Measurements from ENCODE around the gene NEURL4. TPM values are rescaled to one million over a fixed set of nuclear protein-coding genes. Genes with fewer than 3 reads are reported as not detected.

Gene NEURL4
- total RNA-seq, 2 experiments from 2014 or later: 44.1 to 46.0 TPM

DNA sequence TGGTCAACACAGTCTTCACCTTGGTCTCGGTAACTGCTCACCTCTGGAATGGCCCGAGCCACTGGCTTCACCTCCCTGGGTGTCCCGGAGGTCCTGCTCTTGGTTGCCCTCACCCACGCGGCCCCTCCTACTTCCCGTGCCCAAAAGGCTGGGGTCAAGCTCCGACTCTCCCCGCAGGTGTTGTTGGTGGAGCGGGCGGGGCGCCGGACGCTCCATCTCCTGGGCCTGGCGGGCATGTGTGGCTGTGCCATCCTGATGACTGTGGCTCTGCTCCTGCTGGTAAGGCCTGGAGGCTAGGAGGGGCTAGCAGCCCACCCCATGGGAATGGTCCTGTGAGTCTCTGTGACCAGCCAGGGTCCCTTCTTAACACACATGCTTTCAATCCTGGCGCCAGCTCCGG is 44.2 kb downstream of the NEURL4 start:
- Mint-ChIP-seq H3K4me1 (peaks cover 22% of the 10 kb centered on the region), H3K4me3 (no peak overlapping the region), H3K27me3 (peaks cover 21% of the 10 kb centered on the region), H3K27ac (no peak overlapping the region), H3K36me3 (no peaks in the 10 kb centered on the region), H3K9me3 (no peaks in the 10 kb centered on the region)
- no peak for DNase-seq

DNA sequence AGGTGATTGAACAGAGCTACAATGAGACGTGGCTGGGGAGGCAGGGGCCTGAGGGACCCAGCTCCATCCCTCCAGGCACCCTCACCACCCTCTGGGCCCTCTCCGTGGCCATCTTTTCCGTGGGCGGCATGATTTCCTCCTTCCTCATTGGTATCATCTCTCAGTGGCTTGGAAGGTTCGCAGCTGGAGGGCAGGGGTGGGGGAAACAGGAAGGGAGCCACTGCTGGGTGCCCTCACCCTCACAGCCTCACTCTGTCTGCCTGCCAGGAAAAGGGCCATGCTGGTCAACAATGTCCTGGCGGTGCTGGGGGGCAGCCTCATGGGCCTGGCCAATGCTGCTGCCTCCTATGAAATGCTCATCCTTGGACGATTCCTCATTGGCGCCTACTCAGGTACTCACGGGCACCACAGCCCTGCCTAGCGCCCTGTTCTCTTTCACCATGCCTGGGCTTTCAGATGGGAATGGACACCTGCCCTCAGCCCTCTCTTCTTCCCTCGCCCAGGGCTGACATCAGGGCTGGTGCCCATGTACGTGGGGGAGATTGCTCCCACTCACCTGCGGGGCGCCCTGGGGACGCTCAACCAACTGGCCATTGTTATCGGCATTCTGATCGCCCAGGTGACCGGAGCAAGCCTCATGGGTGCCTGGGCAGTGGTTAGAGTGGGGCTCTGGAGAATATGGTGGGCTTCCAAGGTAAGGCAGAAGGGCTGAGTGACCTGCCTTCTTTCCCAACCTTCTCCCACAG is 45.5 kb downstream of the NEURL4 start:
- no peak overlapping the region for H3K4me3 Mint-ChIP-seq
- H3K4me1 Mint-ChIP-seq: peaks cover 22% of the 10 kb centered on the region
- no peak overlapping the region for H3K27ac Mint-ChIP-seq
- H3K27me3 Mint-ChIP-seq: peaks cover 21% of the 10 kb centered on the region
- no peak for DNase-seq
- H3K36me3 Mint-ChIP-seq: no peaks in the 10 kb centered on the region
- H3K9me3 Mint-ChIP-seq: no peaks in the 10 kb centered on the region

DNA sequence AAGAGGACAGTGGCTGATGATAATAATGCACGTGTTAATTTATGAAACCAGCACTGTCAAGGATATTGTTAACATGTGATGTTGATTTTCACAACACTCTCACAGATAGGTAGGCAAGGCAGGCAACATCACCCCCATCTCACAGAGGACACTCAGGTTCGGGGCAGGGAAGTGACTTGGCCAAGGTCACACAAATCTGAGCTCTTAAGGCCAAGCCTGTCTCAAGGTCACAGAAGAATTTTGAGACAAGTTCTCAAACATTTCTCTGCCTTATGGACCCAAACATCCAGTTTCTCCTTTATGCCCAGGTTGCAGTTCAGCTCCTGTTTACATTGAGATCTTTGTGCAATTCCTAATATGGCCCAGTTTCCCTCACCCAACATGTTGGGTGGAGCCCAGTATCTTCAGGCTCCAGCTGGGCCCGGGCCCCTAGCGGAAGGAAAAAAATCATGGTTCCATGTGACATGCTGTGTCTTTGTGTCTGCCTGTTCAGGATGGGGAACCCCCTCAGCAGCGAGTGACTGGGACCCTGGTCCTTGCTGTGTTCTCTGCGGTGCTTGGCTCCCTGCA is 46.3 kb downstream of the NEURL4 start:
- H3K27me3 Mint-ChIP-seq: peaks cover 21% of the 10 kb centered on the region
- no peaks in the 10 kb centered on the region for H3K36me3 Mint-ChIP-seq
- H3K9me3 Mint-ChIP-seq: no peaks in the 10 kb centered on the region
- peak overlapping the region; percentile 40 for H3K4me3 Mint-ChIP-seq
- H3K27ac Mint-ChIP-seq: no peak overlapping the region
- H3K4me1 Mint-ChIP-seq: peaks cover 22% of the 10 kb centered on the region
- DNase-seq: peak; percentile 30

- Mint-ChIP-seq H3K27me3 (peaks cover 21% of the 10 kb centered on the region), H3K4me3 (peak overlapping the region; percentile 76), H3K27ac (no peak overlapping the region), H3K4me1 (peaks cover 22% of the 10 kb centered on the region), H3K36me3 (no peaks in the 10 kb centered on the region), H3K9me3 (no peaks in the 10 kb centered on the region)
- no peak for DNase-seq
Measured at GRCh38 chr17:7281953-7282751, 47.0 kb downstream of the NEURL4 start.

- H3K27ac Mint-ChIP-seq: peak within 1 kb of the TSS; percentile 84
- H3K36me3 Mint-ChIP-seq: no peaks in the 10 kb centered on the region
- peaks cover 19% of the 10 kb centered on the region for H3K27me3 Mint-ChIP-seq
- no peaks in the 10 kb centered on the region for H3K9me3 Mint-ChIP-seq
- peaks cover 22% of the 10 kb centered on the region for H3K4me1 Mint-ChIP-seq
- DNase-seq: peak; percentile 94
- H3K4me3 Mint-ChIP-seq: peak within 1 kb of the TSS; percentile 76
Measured at GRCh38 chr17:7281074-7281952, 47.8 kb downstream of the NEURL4 start, which contains the start of gene SLC2A4. Gene SLC2A4 (plus strand): TSS chr17:7281718. CDS start chr17:7281935, 217 bp downstream.

- H3K36me3 Mint-ChIP-seq: no peaks in the 10 kb centered on the region
- H3K27ac Mint-ChIP-seq: peak overlapping the region; percentile 84
- H3K9me3 Mint-ChIP-seq: no peaks in the 10 kb centered on the region
- H3K27me3 Mint-ChIP-seq: peaks cover 18% of the 10 kb centered on the region
- H3K4me1 Mint-ChIP-seq: peaks cover 22% of the 10 kb centered on the region
- peak overlapping the region; percentile 76 for H3K4me3 Mint-ChIP-seq
- DNase-seq: peak; percentile 88
Measured at GRCh38 chr17:7280519-7281073, 48.5 kb downstream of the NEURL4 start.

DNA sequence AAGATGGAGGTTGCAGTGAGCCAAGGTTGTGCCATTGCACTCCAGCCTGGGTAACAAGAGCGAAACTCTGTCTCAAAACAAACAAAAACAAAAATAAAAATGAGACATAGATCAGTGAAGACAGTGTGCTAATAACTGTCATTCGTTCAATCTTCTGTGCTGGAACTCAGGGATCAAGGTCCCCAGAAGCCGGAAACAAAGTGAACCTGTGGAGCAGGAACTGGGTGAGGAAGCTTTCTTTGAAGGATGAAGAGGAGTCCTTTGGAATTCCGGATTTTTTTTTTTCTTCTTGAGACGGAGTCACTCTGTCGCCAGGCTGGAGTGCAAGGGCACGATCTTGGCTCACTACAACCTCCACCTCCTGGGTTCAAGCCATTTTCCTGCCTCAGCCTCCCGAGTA is 49.7 kb downstream of the NEURL4 start:
- H3K36me3 Mint-ChIP-seq: no peaks in the 10 kb centered on the region
- H3K4me1 Mint-ChIP-seq: peaks cover 22% of the 10 kb centered on the region
- no peak overlapping the region for H3K4me3 Mint-ChIP-seq
- DNase-seq: no peak
- H3K9me3 Mint-ChIP-seq: no peaks in the 10 kb centered on the region
- H3K27me3 Mint-ChIP-seq: peaks cover 18% of the 10 kb centered on the region
- H3K27ac Mint-ChIP-seq: no peak overlapping the region

GRCh38 chr17:7266784-7267183 is 62.4 kb downstream of the NEURL4 start:
- Mint-ChIP-seq H3K4me3 (no peak overlapping the region), H3K27me3 (peaks cover 18% of the 10 kb centered on the region), H3K9me3 (no peaks in the 10 kb centered on the region), H3K36me3 (no peaks in the 10 kb centered on the region), H3K27ac (no peak overlapping the region), H3K4me1 (peaks cover 19% of the 10 kb centered on the region)
- DNase-seq: no peak

Other genes with a start within 250 kb of the NEURL4 start
- not detected for gene CLEC10A, start 249.1 kb downstream of the NEURL4 start, total RNA-seq
- not detected for gene ASGR2, start 214.5 kb downstream of the NEURL4 start, total RNA-seq
- 1 to 10 TPM; 2.8 to 4.4 TPM for gene ASGR1, start 150.0 kb downstream of the NEURL4 start, total RNA-seq
- 1 to 10 TPM; 8.9 to 9.8 TPM for gene DLG4, start 109.5 kb downstream of the NEURL4 start, total RNA-seq
- 100 to 1,000 TPM; 245 to 256 TPM for gene ACADVL, start 109.4 kb downstream of the NEURL4 start, total RNA-seq
- gene DVL2, start 94.8 kb downstream of the NEURL4 start, total RNA-seq: 10 to 100 TPM; 64.4 to 66.5 TPM
- gene PHF23, start 89.9 kb downstream of the NEURL4 start, total RNA-seq: 10 to 100 TPM; 28.1 to 28.8 TPM
- gene GABARAP, start 86.9 kb downstream of the NEURL4 start, total RNA-seq: 100 to 1,000 TPM; 112 to 113 TPM
- 100 to 1,000 TPM; 180 to 191 TPM for gene CTDNEP1, start 77.6 kb downstream of the NEURL4 start, total RNA-seq
- gene ELP5, start 77.1 kb downstream of the NEURL4 start, total RNA-seq: 100 to 1,000 TPM in 1 of 2 experiments, 10 to 100 TPM in 1; 99.0 to 110 TPM
- 1 to 10 TPM in 1 of 2 experiments, under 1 TPM in 1; 0.90 to 1.6 TPM for gene CLDN7, start 66.9 kb downstream of the NEURL4 start, total RNA-seq
- gene SLC2A4, start 47.6 kb downstream of the NEURL4 start, total RNA-seq: under 1 TPM; 0.54 to 0.56 TPM
- gene YBX2, start 34.7 kb downstream of the NEURL4 start, total RNA-seq: under 1 TPM; 0.19 to 0.24 TPM
- gene EIF5A, start 21.7 kb downstream of the NEURL4 start, total RNA-seq: 1,000 to 10,000 TPM; 1,429 to 1,492 TPM
- 10 to 100 TPM; 58.4 to 62.6 TPM for gene GPS2, start 14.0 kb downstream of the NEURL4 start, total RNA-seq
- gene ACAP1, start 7.2 kb upstream of the NEURL4 start, total RNA-seq: 100 to 1,000 TPM; 235 to 238 TPM
- gene KCTD11, start 22.8 kb upstream of the NEURL4 start, total RNA-seq: 1 to 10 TPM; 4.0 to 4.5 TPM
- gene TMEM95, start 25.8 kb upstream of the NEURL4 start, total RNA-seq: not detected
- gene TNK1, start 51.8 kb upstream of the NEURL4 start, total RNA-seq: 1 to 10 TPM; 4.3 to 5.0 TPM
- 10 to 100 TPM; 63.0 to 66.8 TPM for gene PLSCR3, start 65.2 kb upstream of the NEURL4 start, total RNA-seq
- gene TMEM256, start 74.8 kb upstream of the NEURL4 start, total RNA-seq: 10 to 100 TPM; 42.7 to 44.3 TPM
- 1 to 10 TPM; 8.8 to 9.3 TPM for gene NLGN2, start 78.5 kb upstream of the NEURL4 start, total RNA-seq
- gene SPEM1, start 91.0 kb upstream of the NEURL4 start, total RNA-seq: not detected
- gene SPEM2, start 96.3 kb upstream of the NEURL4 start, total RNA-seq: not detected
- gene SPEM3, start 99.5 kb upstream of the NEURL4 start, total RNA-seq: not detected
- gene TMEM102, start 106.1 kb upstream of the NEURL4 start, total RNA-seq: 10 to 100 TPM; 10.4 TPM
- 1 to 10 TPM; 7.6 to 9.2 TPM for gene FGF11, start 110.2 kb upstream of the NEURL4 start, total RNA-seq
- gene CHRNB1, start 115.7 kb upstream of the NEURL4 start, total RNA-seq: 10 to 100 TPM; 10.6 to 11.3 TPM
- 10 to 100 TPM; 16.7 TPM for gene ZBTB4, start 150.3 kb upstream of the NEURL4 start, total RNA-seq
- not detected for gene SLC35G6, start 152.1 kb upstream of the NEURL4 start, total RNA-seq
- gene POLR2A, start 155.0 kb upstream of the NEURL4 start, total RNA-seq: 100 to 1,000 TPM; 198 to 200 TPM
- 10 to 100 TPM; 11.6 to 15.1 TPM for gene TNFSF12, start 219.7 kb upstream of the NEURL4 start, total RNA-seq
- gene TNFSF13, start 229.4 kb upstream of the NEURL4 start, total RNA-seq: 1 to 10 TPM; 6.3 to 7.3 TPM
- gene SENP3, start 232.6 kb upstream of the NEURL4 start, total RNA-seq: 100 to 1,000 TPM in 1 of 2 experiments, 10 to 100 TPM in 1; 96.5 to 100 TPM